CD14-positive monocyte (primary cell): ENCODE results near the gene MAD1L1. TPM values are rescaled to one million over a fixed set of nuclear protein-coding genes. Genes with fewer than 3 reads are reported as not detected.
A peak's percentile ranks its signal among the peaks of the same experiment; 100 is the strongest.

Experiments used
- DNase-seq, 3 donors: peaks; one replicate each; pipeline ENCODE4 v3.0.0-alpha.2; 2011 to 2022
- H2AFZ ChIP-seq: 2 replicates; pipeline ENCODE4 v1.6.0; 2012; ENCODE audit warnings: mild to moderate bottlenecking, low read depth, low read length, inconsistent platforms; ENCODE audit not compliant: insufficient read depth, poor library complexity, severe bottlenecking
- H3K27ac ChIP-seq, 2 donors: 1 replicate in 1 of 2; 2 replicates in 1 of 2; pipeline ENCODE4 v1.5.1; 2012 to 2013; ENCODE audit warnings: low read length in 2 of 2, control low read depth in 1 of 2, inconsistent platforms in 1 of 2, low read depth in 1 of 2, mild to moderate bottlenecking in 1 of 2
- H3K27me3 ChIP-seq, 2 donors: one replicate each; pipeline versions ENCODE4 v1.6.0 to v1.6.1; 2011 to 2013; ENCODE audit warnings: low read length in 2 of 2; ENCODE audit not compliant: control insufficient read depth in 2 of 2, insufficient read depth in 2 of 2
- H3K36me3 ChIP-seq, 2 donors: replicated peaks in 1 of 2; 1 replicate in 1 of 2; 2 replicates in 1 of 2; pipeline versions ENCODE4 v1.5.1 to v1.6.1; 2012 to 2013; ENCODE audit warnings: low read length in 2 of 2, control low read depth in 1 of 2, inconsistent platforms in 1 of 2, mild to moderate bottlenecking in 1 of 2; ENCODE audit not compliant: insufficient read depth in 2 of 2, control insufficient read depth in 1 of 2
- H3K4me1 ChIP-seq, 2 donors: 1 replicate in 1 of 2; 2 replicates in 1 of 2; pipeline versions ENCODE4 v1.5.1 to v1.6.1; 2012 to 2013; ENCODE audit warnings: low read length in 2 of 2, control low read depth in 1 of 2, inconsistent platforms in 1 of 2, mild to moderate bottlenecking in 1 of 2, moderate library complexity in 1 of 2; ENCODE audit not compliant: insufficient read depth in 2 of 2, control insufficient read depth in 1 of 2
- H3K4me2 ChIP-seq: replicated peaks from 2 replicates; pipeline ENCODE3; 2012; ENCODE audit warnings: low read length, moderate library complexity, mild to moderate bottlenecking; ENCODE audit not compliant: poor library complexity, severe bottlenecking; ENCODE audit errors: extremely low read depth
- H3K4me3 ChIP-seq, 3 experiments: fragments of 200-600 bp in 1 of 3; sonication (generic) in 1 of 3; replicated peaks in 1 of 3; 1 replicate in 2 of 3; 2 replicates in 1 of 3; pipeline ENCODE4 v1.5.1; 2011 to 2013; ENCODE audit warnings: low read length in 3 of 3, mild to moderate bottlenecking in 3 of 3, control low read depth in 2 of 3, low read depth in 2 of 3, inconsistent platforms in 1 of 3, moderate library complexity in 1 of 3
- H3K79me2 ChIP-seq: 2 replicates; pipeline ENCODE4 v1.6.0; 2012; ENCODE audit warnings: mild to moderate bottlenecking, control low read depth, inconsistent platforms, low read length, moderate library complexity; ENCODE audit not compliant: insufficient read depth
- H3K9ac ChIP-seq: 2 replicates; pipeline ENCODE4 v1.6.0; 2017; ENCODE audit warnings: low read length, mild to moderate bottlenecking; ENCODE audit not compliant: insufficient read depth, poor library complexity, severe bottlenecking
- H3K9me3 ChIP-seq, 2 donors: replicated peaks in 1 of 2; 1 replicate in 1 of 2; 2 replicates in 1 of 2; pipeline versions ENCODE4 v1.5.1 to v1.6.1; 2012 to 2013; ENCODE audit warnings: low read length in 2 of 2, control low read depth in 1 of 2; ENCODE audit not compliant: control insufficient read depth in 1 of 2, insufficient read depth in 1 of 2
- H4K20me1 ChIP-seq: 2 replicates; pipeline ENCODE4 v1.6.0; 2012; ENCODE audit warnings: mild to moderate bottlenecking, low read length, control low read depth, moderate library complexity; ENCODE audit not compliant: insufficient read depth
- H3K27ac Mint-ChIP-seq, 7 donors: one replicate each; pipeline ENCODE4 v1.8.0; 2020; ENCODE audit warnings: mild to moderate bottlenecking in 7 of 7, mixed read lengths in 7 of 7, moderate library complexity in 6 of 7, inconsistent platforms in 2 of 7
- H3K27me3 Mint-ChIP-seq, 3 donors: one replicate each; pipeline ENCODE4 v1.8.0; 2021 to 2022; ENCODE audit warnings: low read depth in 3 of 3, mild to moderate bottlenecking in 3 of 3, mixed read lengths in 3 of 3, moderate library complexity in 3 of 3, inconsistent platforms in 1 of 3
- H3K36me3 Mint-ChIP-seq, 2 donors: one replicate each; pipeline ENCODE4 v1.8.0; 2020; ENCODE audit warnings: mixed read lengths in 2 of 2, inconsistent platforms in 1 of 2, mild to moderate bottlenecking in 1 of 2
- H3K4me1 Mint-ChIP-seq: one replicate; pipeline ENCODE4 v1.8.0; 2020; ENCODE audit warnings: mild to moderate bottlenecking, mixed read lengths
- H3K4me3 Mint-ChIP-seq, 2 donors: one replicate each; pipeline ENCODE4 v1.8.0; 2020; ENCODE audit warnings: mild to moderate bottlenecking in 2 of 2, mixed read lengths in 2 of 2, moderate library complexity in 1 of 2
- H3K9me3 Mint-ChIP-seq, 7 donors: one replicate each; pipeline ENCODE4 v1.8.0; 2020 to 2022; ENCODE audit warnings: mixed read lengths in 7 of 7, mild to moderate bottlenecking in 6 of 7, moderate library complexity in 6 of 7, inconsistent platforms in 2 of 7
- WGBS: methylation state at CpG from one replicate; pipeline ENCODE4 v1.1.5; 2013; ENCODE audit warnings: missing lambda C conversion rate; ENCODE audit not compliant: insufficient coverage; 5-methylcytosine and 5-hydroxymethylcytosine counted together
- intact Hi-C, 2 donors: fragments of 100-400 bp; cut with micrococcal nuclease; formaldehyde crosslinking; loops; one replicate each; pipeline versions ENCODE4 v1.15.0 to v1.15.1; 2023
- polyA plus RNA-seq, 3 donors: library from polyadenylated mRNA; depleted of rRNA in 1 of 3; unstranded in 2 of 3; stranded (reverse) in 1 of 3; fragments of 300-500 nt in 2 of 3; fragments of >200 nt in 1 of 3; fragmentation: Illumina TruSeq in 2 of 3; gene quantifications; 1 replicate in 2 of 3; 2 replicates in 1 of 3; pipeline ENCODE4 v1.2.3, GENCODE V29; 2012 to 2021
- TF ChIP-seq, protein P1 (sequence below): fragments of 200-600 bp; IDR thresholded peaks from one replicate; pipeline ENCODE4 v1.8.0; 2022; ENCODE audit warnings: antibody characterized with exemption, mild to moderate bottlenecking

MAD1L1 gene
- polyA plus RNA-seq, 3 donors = 22.0 to 39.4 (median 33.2) TPM

DNA sequence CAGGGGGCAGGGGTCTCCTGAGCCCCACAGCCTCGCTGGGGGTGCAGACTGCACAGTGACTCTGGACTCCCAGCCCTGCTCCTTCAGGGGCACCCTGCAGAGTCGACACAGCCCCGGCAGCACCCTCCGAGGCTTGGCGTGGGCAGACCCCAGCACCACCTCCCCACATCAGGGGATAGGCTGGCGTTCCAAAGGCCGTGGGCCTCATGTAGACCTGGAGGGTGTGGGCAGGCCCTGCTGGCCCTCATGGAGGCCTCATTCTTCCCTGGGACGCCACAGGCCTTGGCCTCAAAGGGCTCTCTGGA lies 296.8 kb downstream of the MAD1L1 start:
- no peak overlapping the region for H3K4me3 Mint-ChIP-seq
- Histone ChIP-seq H2AFZ (no peak overlapping the region), H3K9ac (no peak overlapping the region), H3K27me3 (no peaks in the 10 kb centered on the region), H3K4me2 (no peak overlapping the region), H3K9me3 (no peaks in the 10 kb centered on the region), H3K4me1 (peaks cover 22 to 31% of the 10 kb centered on the region in 2 donors), H3K27ac (no peak overlapping the region), H3K36me3 (peaks cover 7 to 56% of the 10 kb centered on the region in 2 donors), H3K4me3 (no peak overlapping the region), H3K79me2 (peaks cover 31% of the 10 kb centered on the region), H4K20me1 (peaks cover 7% of the 10 kb centered on the region)
- WGBS = 98% methylated on average over 7 of the region's 8 CpGs
- no peak for DNase-seq
- intact Hi-C loops = no loop called here
- peaks cover 57 to 59% of the 10 kb centered on the region in 2 donors for H3K36me3 Mint-ChIP-seq
- peak overlapping the region in 3 of 7 donors; percentile 15 to 80 (median 62) for H3K27ac Mint-ChIP-seq
- H3K4me1 Mint-ChIP-seq = peaks cover 27% of the 10 kb centered on the region
- H3K9me3 Mint-ChIP-seq = peaks cover 0 to 11% (median 2%) of the 10 kb centered on the region in 7 donors
- H3K27me3 Mint-ChIP-seq = peaks cover 0 to 5% (median 4%) of the 10 kb centered on the region in 3 donors
- TF ChIP-seq, protein P1, sequence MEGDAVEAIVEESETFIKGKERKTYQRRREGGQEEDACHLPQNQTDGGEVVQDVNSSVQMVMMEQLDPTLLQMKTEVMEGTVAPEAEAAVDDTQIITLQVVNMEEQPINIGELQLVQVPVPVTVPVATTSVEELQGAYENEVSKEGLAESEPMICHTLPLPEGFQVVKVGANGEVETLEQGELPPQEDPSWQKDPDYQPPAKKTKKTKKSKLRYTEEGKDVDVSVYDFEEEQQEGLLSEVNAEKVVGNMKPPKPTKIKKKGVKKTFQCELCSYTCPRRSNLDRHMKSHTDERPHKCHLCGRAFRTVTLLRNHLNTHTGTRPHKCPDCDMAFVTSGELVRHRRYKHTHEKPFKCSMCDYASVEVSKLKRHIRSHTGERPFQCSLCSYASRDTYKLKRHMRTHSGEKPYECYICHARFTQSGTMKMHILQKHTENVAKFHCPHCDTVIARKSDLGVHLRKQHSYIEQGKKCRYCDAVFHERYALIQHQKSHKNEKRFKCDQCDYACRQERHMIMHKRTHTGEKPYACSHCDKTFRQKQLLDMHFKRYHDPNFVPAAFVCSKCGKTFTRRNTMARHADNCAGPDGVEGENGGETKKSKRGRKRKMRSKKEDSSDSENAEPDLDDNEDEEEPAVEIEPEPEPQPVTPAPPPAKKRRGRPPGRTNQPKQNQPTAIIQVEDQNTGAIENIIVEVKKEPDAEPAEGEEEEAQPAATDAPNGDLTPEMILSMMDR = no peak

DNA sequence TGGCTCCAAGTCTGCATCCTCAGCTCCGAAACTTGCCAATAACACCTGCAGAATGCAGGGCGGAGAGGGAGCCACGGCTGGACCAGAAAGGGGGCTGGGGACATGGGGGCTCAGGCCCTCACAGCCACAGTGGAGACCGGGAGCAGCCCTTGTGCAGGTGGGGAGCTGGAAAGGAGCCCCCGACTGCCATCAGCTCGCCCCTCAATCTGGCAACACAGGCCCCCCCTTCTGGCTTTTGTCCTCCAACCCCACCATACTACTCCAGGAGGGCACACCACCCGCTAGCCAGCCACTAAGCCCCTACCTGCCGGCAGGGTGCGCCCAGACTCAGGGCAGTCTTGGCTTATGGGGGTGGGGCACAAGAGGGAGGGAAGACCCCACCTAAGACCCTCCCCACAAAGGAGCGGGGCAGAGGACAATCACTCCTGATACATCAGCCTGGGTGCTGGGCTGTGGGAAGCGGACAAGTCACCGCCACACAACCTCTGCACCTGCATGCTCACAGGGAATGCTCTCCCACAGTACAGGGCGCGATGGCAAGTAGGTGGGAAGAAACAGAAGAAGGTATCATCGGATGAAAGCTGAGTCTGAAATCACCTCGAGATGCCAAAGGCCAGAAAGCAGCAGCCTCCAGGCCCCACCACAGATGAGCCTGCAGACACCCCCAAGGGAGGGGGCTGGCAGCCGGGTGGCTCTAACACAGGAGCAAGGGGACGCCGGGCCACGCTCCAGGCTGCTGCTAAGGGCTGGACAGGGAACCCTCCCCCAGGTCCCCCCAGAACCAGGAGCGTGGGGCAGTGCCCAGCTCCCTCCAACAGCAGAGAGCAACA lies 297.4 kb downstream of the MAD1L1 start:
- H3K27ac Mint-ChIP-seq = peak overlapping the region in 2 of 7 donors; percentile 14 to 27

More for the DNA sequence above, 297.4 kb downstream of the MAD1L1 start:
- Histone ChIP-seq H3K27ac (no peak overlapping the region), H3K9me3 (peaks cover 0 to 4% of the 10 kb centered on the region in 2 donors), H4K20me1 (peaks cover 7% of the 10 kb centered on the region), H3K36me3 (peaks cover 7 to 59% of the 10 kb centered on the region in 2 donors), H3K4me3 (no peak overlapping the region), H3K79me2 (peaks cover 31% of the 10 kb centered on the region), H3K27me3 (no peaks in the 10 kb centered on the region), H2AFZ (no peak overlapping the region), H3K4me2 (no peak overlapping the region), H3K9ac (no peak overlapping the region), H3K4me1 (peaks cover 16 to 25% of the 10 kb centered on the region in 2 donors)
- H3K4me3 Mint-ChIP-seq = no peak overlapping the region
- peaks cover 0 to 5% (median 4%) of the 10 kb centered on the region in 3 donors for H3K27me3 Mint-ChIP-seq
- DNase-seq = no peak
- H3K36me3 Mint-ChIP-seq = peaks cover 59% of the 10 kb centered on the region in 2 donors
- TF ChIP-seq, protein P1 = no peak
- peaks cover 21% of the 10 kb centered on the region for H3K4me1 Mint-ChIP-seq
- intact Hi-C loops = no loop called here
- peaks cover 0 to 11% (median 2%) of the 10 kb centered on the region in 7 donors for H3K9me3 Mint-ChIP-seq
- WGBS = 100% methylated on average over 4 of the region's 21 CpGs
